Measurements from ENCODE around the gene KRT80. TPM values are rescaled to one million over a fixed set of nuclear protein-coding genes. Genes with fewer than 3 reads are reported as not detected.

The KRT80 gene
- total RNA-seq, 2 donors from 2014 or later, result 0.30 to 1.5 TPM

GRCh38 chr12:52210925-52211650, 19.3 kb upstream of the KRT80 start:
- TF ChIP-seq CTCF (IDR thresholded peaks at IDR 0.05), result no peak
- Histone ChIP-seq H3K36me3 (no peaks in the 10 kb centered on the region), H3K27ac (no peak overlapping the region), H3K4me3 (no peak overlapping the region), H3K4me1 (peaks cover 0 to 9% of the 10 kb centered on the region in 2 donors), H3K9me3 (no peaks in the 10 kb centered on the region), H3K27me3 (peaks cover 0 to 4% of the 10 kb centered on the region in 2 donors)
- DNase-seq (ENCODE audit: low spot score), result no peak

- no peaks in the 10 kb centered on the region for H3K9me3 ChIP-seq
- peaks cover 0 to 4% of the 10 kb centered on the region in 2 donors for H3K27me3 ChIP-seq
- H3K4me3 ChIP-seq, result no peak overlapping the region
- peaks cover 0 to 9% of the 10 kb centered on the region in 2 donors for H3K4me1 ChIP-seq
- no peaks in the 10 kb centered on the region for H3K36me3 ChIP-seq
- peak; percentile 75 for DNase-seq (ENCODE audit: low spot score)
- TF ChIP-seq CTCF (IDR thresholded peaks at IDR 0.05), result no peak
- H3K27ac ChIP-seq, result no peak overlapping the region
Observed at GRCh38 chr12:52210186-52210924, 18.5 kb upstream of the KRT80 start.

GRCh38 chr12:52209321-52209720, 17.5 kb upstream of the KRT80 start:
- no peak overlapping the region for H3K27ac ChIP-seq
- H3K36me3 ChIP-seq, result no peaks in the 10 kb centered on the region
- H3K4me1 ChIP-seq, result peaks cover 0 to 9% of the 10 kb centered on the region in 2 donors
- TF ChIP-seq CTCF (IDR thresholded peaks at IDR 0.05), result no peak
- no peak for DNase-seq (ENCODE audit: low spot score)
- H3K27me3 ChIP-seq, result peaks cover 0 to 4% of the 10 kb centered on the region in 2 donors
- no peak overlapping the region for H3K4me3 ChIP-seq
- H3K9me3 ChIP-seq, result no peaks in the 10 kb centered on the region

- H3K27me3 ChIP-seq, result peaks cover 0 to 4% of the 10 kb centered on the region in 2 donors
- TF ChIP-seq CTCF (IDR thresholded peaks at IDR 0.05), result no peak
- H3K4me3 ChIP-seq, result no peak overlapping the region
- H3K36me3 ChIP-seq, result no peaks in the 10 kb centered on the region
- H3K9me3 ChIP-seq, result no peaks in the 10 kb centered on the region
- peaks cover 0 to 12% of the 10 kb centered on the region in 2 donors for H3K4me1 ChIP-seq
- DNase-seq (ENCODE audit: low spot score), result no peak
- no peak overlapping the region for H3K27ac ChIP-seq
Observed at GRCh38 chr12:52208424-52209165, 16.8 kb upstream of the KRT80 start.

GRCh38 chr12:52207895-52208294, 16.1 kb upstream of the KRT80 start:
- Histone ChIP-seq H3K27ac (no peak overlapping the region), H3K4me3 (no peak overlapping the region), H3K4me1 (peaks cover 0 to 19% of the 10 kb centered on the region in 2 donors), H3K27me3 (peaks cover 0 to 4% of the 10 kb centered on the region in 2 donors), H3K36me3 (no peaks in the 10 kb centered on the region), H3K9me3 (no peaks in the 10 kb centered on the region)
- TF ChIP-seq CTCF (IDR thresholded peaks at IDR 0.05), result no peak
- DNase-seq (ENCODE audit: low spot score), result no peak

Data from right atrium auricular region (tissue), 2 donors.